Ovary (tissue), 9 donors: Measurements from ENCODE around the gene OCA2. TPM values are rescaled to one million over a fixed set of nuclear protein-coding genes. Genes with fewer than 3 reads are reported as not detected.

Experiments used
- DNase-seq, 5 donors: peaks; one replicate each; pipeline ENCODE4 v3.0.0-alpha.2; 2019 to 2020
- H3K27ac ChIP-seq, 2 donors: fragments of 200-600 bp; one replicate each; pipeline versions ENCODE4 v1.5.1 to v1.8.0; 2019 to 2022
- H3K27me3 ChIP-seq: fragments of 200-600 bp; one replicate; pipeline ENCODE4 v1.8.0; 2022
- H3K36me3 ChIP-seq: fragments of 200-600 bp; sonication (generic); one replicate; pipeline ENCODE4 v1.5.1; 2019
- H3K4me1 ChIP-seq: one replicate; pipeline ENCODE4 v1.8.1; 2013; ENCODE audit warnings: mild to moderate bottlenecking, moderate library complexity; ENCODE audit not compliant: insufficient read depth
- H3K4me3 ChIP-seq: fragments of 200-600 bp; sonication (generic); one replicate; pipeline ENCODE4 v1.5.1; 2017
- H3K9me3 ChIP-seq, 2 donors: fragments of 200-600 bp in 1 of 2; sonication (generic) in 1 of 2; one replicate each; pipeline versions ENCODE4 v1.5.1 to v1.8.1; 2013 to 2019; ENCODE audit warnings: mild to moderate bottlenecking in 1 of 2, moderate library complexity in 1 of 2
- EP300 ChIP-seq: sonication (generic); formaldehyde crosslinking; IDR thresholded peaks from one replicate; pipeline ENCODE4 v1.6.1; 2017; ENCODE audit warnings: antibody characterized with exemption
- POLR2A ChIP-seq: fragments of 450-650 bp; IDR thresholded peaks from one replicate; pipeline ENCODE4 v1.6.1; 2017; ENCODE audit warnings: antibody characterized with exemption, mild to moderate bottlenecking, moderate library complexity
- WGBS, 3 donors: extraction: QIAGEN DNeasy Blood & Tissue Kit in 1 of 3; methylation state at CpG; one replicate each; pipeline versions ENCODE4 v1.1.5 to v1.1.7; 2013 to 2017; 5-methylcytosine and 5-hydroxymethylcytosine counted together
- intact Hi-C, 4 donors: fragments of 100-400 bp; cut with DNase I; formaldehyde crosslinking; loops; one replicate each; pipeline versions ENCODE4 v1.11.0 to v1.15.1; 2022 to 2023
- polyA plus RNA-seq, 2 donors: library from polyadenylated mRNA; stranded (reverse); fragments of 200-250 nt in 1 of 2; fragments of 350-450 nt in 1 of 2; fragmentation: Illumina TruSeq in 1 of 2; extraction: RNeasy Lipid Tissue Mini Kit (QIAGEN cat#74804) in 1 of 2; gene quantifications; one replicate each; pipeline ENCODE4 v1.2.3, GENCODE V29; 2013 to 2014
- total RNA-seq, 7 donors: library from RNA; depleted of rRNA in 2 of 7; stranded (reverse); fragments of >200 nt in 2 of 7; fragmentation: NEBNext Ultra II Directional in 3 of 7; extraction: Animal tissue kit (Norgen Biotek cat#: 25700) in 3 of 7; gene quantifications; one replicate each; pipeline versions ENCODE4 v1.1.0 to v1.2.4, GENCODE V29; 2016 to 2023
- TF ChIP-seq, protein P1 (sequence below), 3 donors: fragments of 450-650 bp in 2 of 3; fragments of 200-600 bp in 1 of 3; IDR thresholded peaks; one replicate each; pipeline versions ENCODE4 v1.5.1 to v1.8.0; 2016 to 2022; ENCODE audit warnings: antibody characterized with exemption in 3 of 3, mild to moderate bottlenecking in 1 of 3
- donor health status: DM: no; HTN: no; CAD: no; lungs with moderate emphysema.
- donor health status: DM: no; HTN: no; CAD: no.
- donor health status: Bipolar disorder and iron deficiency.
- donor health status: DM: yes; HTN: yes; CAD: no.
- donor health status: DM: no; HTN: no; CAD: no.
- donor health status: DM: yes; HTN: yes; CAD: no.

OCA2 gene
- total and polyA plus RNA-seq, 9 donors, result 0.31 to 3.5 (median 0.68) TPM; not detected in 1

GRCh38 chr15:28023933-28024888 is 74.9 kb downstream of the OCA2 start:
- Histone ChIP-seq H3K27me3 (no peaks in the 10 kb centered on the region), H3K4me3 (no peak overlapping the region), H3K27ac (no peak overlapping the region), H3K36me3 (no peaks in the 10 kb centered on the region), H3K9me3 (no peaks in the 10 kb centered on the region), H3K4me1 (peaks cover 8% of the 10 kb centered on the region)
- 80 to 83% (median 82%) methylated on average over 19 of the region's 19 CpGs for WGBS, 3 donors
- DNase-seq, result no peak
- no peak for TF ChIP-seq EP300
- TF ChIP-seq, protein P1, sequence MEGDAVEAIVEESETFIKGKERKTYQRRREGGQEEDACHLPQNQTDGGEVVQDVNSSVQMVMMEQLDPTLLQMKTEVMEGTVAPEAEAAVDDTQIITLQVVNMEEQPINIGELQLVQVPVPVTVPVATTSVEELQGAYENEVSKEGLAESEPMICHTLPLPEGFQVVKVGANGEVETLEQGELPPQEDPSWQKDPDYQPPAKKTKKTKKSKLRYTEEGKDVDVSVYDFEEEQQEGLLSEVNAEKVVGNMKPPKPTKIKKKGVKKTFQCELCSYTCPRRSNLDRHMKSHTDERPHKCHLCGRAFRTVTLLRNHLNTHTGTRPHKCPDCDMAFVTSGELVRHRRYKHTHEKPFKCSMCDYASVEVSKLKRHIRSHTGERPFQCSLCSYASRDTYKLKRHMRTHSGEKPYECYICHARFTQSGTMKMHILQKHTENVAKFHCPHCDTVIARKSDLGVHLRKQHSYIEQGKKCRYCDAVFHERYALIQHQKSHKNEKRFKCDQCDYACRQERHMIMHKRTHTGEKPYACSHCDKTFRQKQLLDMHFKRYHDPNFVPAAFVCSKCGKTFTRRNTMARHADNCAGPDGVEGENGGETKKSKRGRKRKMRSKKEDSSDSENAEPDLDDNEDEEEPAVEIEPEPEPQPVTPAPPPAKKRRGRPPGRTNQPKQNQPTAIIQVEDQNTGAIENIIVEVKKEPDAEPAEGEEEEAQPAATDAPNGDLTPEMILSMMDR (IDR thresholded peaks at IDR 0.05), result no peak
- TF ChIP-seq POLR2A, result no peak
- intact Hi-C loops, result no loop called here

GRCh38 chr15:28023422-28023821 is 75.7 kb downstream of the OCA2 start:
- TF ChIP-seq, protein P1 (IDR thresholded peaks at IDR 0.05), result no peak
- TF ChIP-seq POLR2A (no peak), EP300 (no peak)

GRCh38 chr15:28022961-28023360 is 76.2 kb downstream of the OCA2 start:
- intact Hi-C loops, result no loop called here

More at GRCh38 chr15:28023422-28023821, 75.7 kb downstream of the OCA2 start:
- no peak for DNase-seq
- Histone ChIP-seq H3K27ac (no peak overlapping the region), H3K4me3 (no peak overlapping the region), H3K9me3 (no peaks in the 10 kb centered on the region), H3K27me3 (no peaks in the 10 kb centered on the region), H3K36me3 (no peaks in the 10 kb centered on the region), H3K4me1 (peaks cover 8% of the 10 kb centered on the region)
- 93 to 97% (median 95%) methylated on average over 8 of the region's 8 CpGs for WGBS, 3 donors
- intact Hi-C loops, result no loop called here

DNA sequence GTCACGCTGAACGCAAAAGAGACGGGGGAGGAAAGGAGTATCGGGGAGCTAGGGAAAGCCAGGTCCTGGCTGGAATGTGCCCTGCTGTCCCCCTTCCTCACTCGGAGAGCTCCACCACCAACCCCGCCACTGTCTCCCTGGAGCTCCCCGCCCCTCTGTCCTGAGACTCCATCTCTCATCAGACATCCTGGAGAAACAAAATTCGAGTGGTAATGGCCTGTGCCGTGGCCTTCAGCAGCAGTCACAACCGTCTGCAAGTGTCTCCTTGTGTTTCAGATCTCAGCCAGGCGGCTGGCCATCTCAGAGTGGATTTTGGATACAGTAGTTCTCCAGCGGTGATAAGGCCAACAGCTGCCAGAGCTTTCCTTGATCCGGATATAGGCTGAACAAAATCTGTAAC is 76.9 kb downstream of the OCA2 start:
- no peak overlapping the region for H3K4me3 ChIP-seq
- H3K9me3 ChIP-seq, result no peaks in the 10 kb centered on the region
- peaks cover 8% of the 10 kb centered on the region for H3K4me1 ChIP-seq
- no peaks in the 10 kb centered on the region for H3K36me3 ChIP-seq
- TF ChIP-seq, protein P1 (IDR thresholded peaks at IDR 0.05), result no peak
- no peak for TF ChIP-seq POLR2A
- DNase-seq, result no peak
- WGBS, 3 donors, result 55 to 68% (median 62%) methylated on average over 13 of the region's 13 CpGs
- no peak overlapping the region for H3K27ac ChIP-seq
- no peaks in the 10 kb centered on the region for H3K27me3 ChIP-seq
- intact Hi-C loops, result no loop called here

More at GRCh38 chr15:28022961-28023360, 76.2 kb downstream of the OCA2 start:
- no peak for DNase-seq
- Histone ChIP-seq H3K36me3 (no peaks in the 10 kb centered on the region), H3K27ac (no peak overlapping the region), H3K27me3 (no peaks in the 10 kb centered on the region), H3K4me3 (no peak overlapping the region), H3K4me1 (peaks cover 8% of the 10 kb centered on the region), H3K9me3 (no peaks in the 10 kb centered on the region)
- WGBS, 3 donors, result 85 to 93% (median 87%) methylated on average over 2 of the region's 2 CpGs
- TF ChIP-seq EP300 (no peak), POLR2A (no peak)
- TF ChIP-seq, protein P1 (IDR thresholded peaks at IDR 0.05), result no peak
